ENCODE results near the gene PPT1. TPM values are rescaled to one million over a fixed set of nuclear protein-coding genes. Genes with fewer than 3 reads are reported as not detected.
"Not testable (repeated sequence)": the region's sequence is repeated elsewhere in the genome, so short reads cannot be mapped to it uniquely, and the experiment has no call there.

Gene PPT1
- total and polyA plus RNA-seq, 3 experiments from 2014 or later, result 114 to 138 (median 130) TPM

DNA sequence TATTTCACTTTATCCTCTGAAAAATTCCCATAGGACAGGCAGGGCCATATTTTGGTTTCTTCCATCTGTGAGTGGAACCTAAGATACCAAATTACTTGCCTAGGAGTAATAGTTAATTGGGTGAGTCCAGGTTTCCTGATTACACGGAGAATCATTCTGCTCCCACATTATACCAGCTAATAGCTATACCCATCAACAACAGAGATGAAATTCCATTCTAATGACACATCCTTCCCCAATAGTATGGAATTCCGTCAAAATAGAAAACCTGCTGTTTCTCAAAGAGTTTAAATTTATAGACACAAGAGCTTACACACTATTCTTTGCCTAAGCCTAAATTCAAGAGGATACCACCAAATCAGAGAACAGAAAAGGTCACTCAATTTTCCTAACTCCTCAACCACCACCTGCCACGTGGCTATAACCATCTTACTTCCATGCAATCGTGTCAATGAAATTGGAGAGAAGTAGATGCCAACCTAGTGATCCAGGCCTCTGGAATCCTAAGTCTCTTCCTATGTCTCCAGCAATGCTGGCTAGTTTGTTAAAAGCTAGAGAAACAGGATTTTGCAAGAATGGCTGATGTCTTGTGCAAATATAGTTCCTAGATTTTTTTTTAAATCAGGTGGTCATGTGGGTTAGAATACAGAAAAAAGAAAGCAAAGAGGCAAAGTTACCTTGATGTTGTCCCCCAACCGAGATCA lies 6.2 kb downstream of the PPT1 start:
- H3K4me1 ChIP-seq (ENCODE audit: insufficient read depth, low read length), result peaks cover 2% of the 10 kb centered on the region
- H3K36me3 ChIP-seq (ENCODE audit: insufficient read depth, low read length), result peaks cover 35% of the 10 kb centered on the region
- H3K4me1 Mint-ChIP-seq, result peaks cover 10 to 26% (median 19%) of the 10 kb centered on the region in 3 donors
- H3K4me3 ChIP-seq (ENCODE audit: low read length), result no peak overlapping the region
- H3K27me3 Mint-ChIP-seq, result no peaks in the 10 kb centered on the region
- ChIA-PET POLR2A (no interaction called here), CTCF (interaction anchor here (1.5 to 2.5 kb wide), 3 partner anchors 12 to 248 kb away, joined by 3 to 7 read pairs (median 4); no protein-coding TSS in a partner anchor)
- H3K27ac Mint-ChIP-seq, result no peak overlapping the region
- no peaks in the 10 kb centered on the region for H3K27me3 ChIP-seq (ENCODE audit: insufficient read depth, low read length, poor library complexity, severe bottlenecking)
- no peaks in the 10 kb centered on the region for H3K9me3 ChIP-seq (ENCODE audit: low read length)
- no peak for DNase-seq
- H3K27ac ChIP-seq (ENCODE audit: low read depth, low read length), result no peak overlapping the region
- no peak overlapping the region for H3K4me3 Mint-ChIP-seq
- no peaks in the 10 kb centered on the region for H3K9me3 Mint-ChIP-seq
- H3K36me3 Mint-ChIP-seq, result peaks cover 6 to 72% (median 31%) of the 10 kb centered on the region in 3 donors

GRCh38 chr1:40084750-40085149 lies 12.3 kb downstream of the PPT1 start:
- H3K4me1 ChIP-seq (ENCODE audit: insufficient read depth, low read length); H3K27me3 Mint-ChIP-seq; H3K9me3 ChIP-seq (ENCODE audit: low read length); H3K27me3 ChIP-seq (ENCODE audit: insufficient read depth, low read length, poor library complexity, severe bottlenecking); H3K9me3 Mint-ChIP-seq; H3K27ac ChIP-seq (ENCODE audit: low read depth, low read length); POLR2A ChIA-PET; H3K4me3 ChIP-seq (ENCODE audit: low read length): not testable (repeated sequence)
- H3K27ac Mint-ChIP-seq, result peak overlapping the region in 2 of 8 donors; percentile 64 to 78
- H3K36me3 ChIP-seq (ENCODE audit: insufficient read depth, low read length), result peaks cover 19% of the 10 kb centered on the region
- H3K36me3 Mint-ChIP-seq, result peaks cover 0 to 80% (median 23%) of the 10 kb centered on the region in 3 donors
- DNase-seq, result peak in 3 of 5 donors; percentile 27 to 50 (median 29)
- CTCF ChIA-PET, result interaction anchor here (0.7 to 3.4 kb wide), 5 partner anchors 15 to 254 kb away, joined by 3 to 18 read pairs (median 3); no protein-coding TSS in a partner anchor
- peak overlapping the region in 1 of 7 donors; percentile 23 for H3K4me3 Mint-ChIP-seq
- H3K4me1 Mint-ChIP-seq, result peaks cover 1 to 10% (median 10%) of the 10 kb centered on the region in 3 donors

GRCh38 chr1:40081871-40082270 lies 15.2 kb downstream of the PPT1 start:
- no peaks in the 10 kb centered on the region for H3K27me3 ChIP-seq (ENCODE audit: insufficient read depth, low read length, poor library complexity, severe bottlenecking)
- Mint-ChIP-seq H3K36me3 (peaks cover 0 to 79% (median 16%) of the 10 kb centered on the region in 3 donors), H3K4me1 (peaks cover 5 to 16% (median 15%) of the 10 kb centered on the region in 3 donors), H3K27me3 (no peaks in the 10 kb centered on the region), H3K4me3 (no peak overlapping the region), H3K9me3 (no peaks in the 10 kb centered on the region), H3K27ac (no peak overlapping the region)
- CTCF ChIA-PET, result interaction anchor here (2.2 to 3.4 kb wide), 2 partner anchors 16 to 257 kb away, joined by 5 to 18 read pairs; partner anchors contain the start of gene PPT1
- POLR2A ChIA-PET, result no interaction called here
- no peaks in the 10 kb centered on the region for H3K4me1 ChIP-seq (ENCODE audit: insufficient read depth, low read length)
- H3K4me3 ChIP-seq (ENCODE audit: low read length), result no peak overlapping the region
- no peak for DNase-seq
- no peaks in the 10 kb centered on the region for H3K9me3 ChIP-seq (ENCODE audit: low read length)
- peaks cover 9% of the 10 kb centered on the region for H3K36me3 ChIP-seq (ENCODE audit: insufficient read depth, low read length)
- H3K27ac ChIP-seq (ENCODE audit: low read depth, low read length), result no peak overlapping the region

DNA sequence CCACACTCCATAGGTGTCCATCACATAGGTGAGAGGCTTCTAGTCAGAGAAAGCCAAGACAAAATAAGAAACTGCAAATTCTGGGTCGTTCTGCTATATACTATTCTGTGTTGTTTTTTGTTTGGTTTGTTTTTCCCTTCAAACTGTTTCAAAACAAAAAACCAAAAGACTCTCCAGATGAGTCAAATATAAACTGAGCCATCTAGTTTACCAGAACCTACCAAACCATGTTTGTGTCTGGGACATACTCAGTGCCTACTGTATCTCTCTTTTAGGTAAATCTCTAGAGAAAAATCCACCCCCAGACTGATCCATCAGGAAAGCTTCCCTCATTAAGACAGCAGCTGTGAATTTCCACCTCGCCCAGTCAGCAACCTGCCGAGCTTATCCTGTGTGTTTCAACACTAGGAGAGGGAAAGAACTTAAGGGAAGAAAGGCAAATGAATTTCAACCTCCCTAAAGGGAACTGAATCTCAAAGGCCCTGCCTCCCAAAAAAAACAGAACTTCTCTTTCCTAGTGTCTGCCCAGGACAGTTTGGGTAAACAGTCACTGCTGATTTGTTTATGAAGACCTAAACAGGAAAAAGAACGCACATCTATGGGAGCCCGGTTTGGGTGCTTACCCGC lies 17.2 kb downstream of the PPT1 start:
- Histone ChIP-seq H3K36me3 (ENCODE audit: insufficient read depth, low read length) (peaks cover 13% of the 10 kb centered on the region), H3K4me1 (ENCODE audit: insufficient read depth, low read length) (no peaks in the 10 kb centered on the region), H3K4me3 (ENCODE audit: low read length) (no peak overlapping the region), H3K27ac (ENCODE audit: low read depth, low read length) (no peak overlapping the region), H3K9me3 (ENCODE audit: low read length) (no peaks in the 10 kb centered on the region), H3K27me3 (ENCODE audit: insufficient read depth, low read length, poor library complexity, severe bottlenecking) (no peaks in the 10 kb centered on the region)
- CTCF ChIA-PET, result interaction anchor here (1.8 to 2.3 kb wide), 2 partner anchors 11 to 48 kb away, joined by 4 to 13 read pairs; no protein-coding TSS in a partner anchor
- peaks cover 3 to 10% (median 9%) of the 10 kb centered on the region in 3 donors for H3K4me1 Mint-ChIP-seq
- no peaks in the 10 kb centered on the region for H3K27me3 Mint-ChIP-seq
- H3K36me3 Mint-ChIP-seq, result peaks cover 0 to 68% (median 12%) of the 10 kb centered on the region in 3 donors
- POLR2A ChIA-PET, result no interaction called here
- DNase-seq, result no peak
- peak overlapping the region in 5 of 8 donors; percentile 10 to 84 (median 46) for H3K27ac Mint-ChIP-seq
- H3K9me3 Mint-ChIP-seq, result no peaks in the 10 kb centered on the region
- no peak overlapping the region for H3K4me3 Mint-ChIP-seq

DNA sequence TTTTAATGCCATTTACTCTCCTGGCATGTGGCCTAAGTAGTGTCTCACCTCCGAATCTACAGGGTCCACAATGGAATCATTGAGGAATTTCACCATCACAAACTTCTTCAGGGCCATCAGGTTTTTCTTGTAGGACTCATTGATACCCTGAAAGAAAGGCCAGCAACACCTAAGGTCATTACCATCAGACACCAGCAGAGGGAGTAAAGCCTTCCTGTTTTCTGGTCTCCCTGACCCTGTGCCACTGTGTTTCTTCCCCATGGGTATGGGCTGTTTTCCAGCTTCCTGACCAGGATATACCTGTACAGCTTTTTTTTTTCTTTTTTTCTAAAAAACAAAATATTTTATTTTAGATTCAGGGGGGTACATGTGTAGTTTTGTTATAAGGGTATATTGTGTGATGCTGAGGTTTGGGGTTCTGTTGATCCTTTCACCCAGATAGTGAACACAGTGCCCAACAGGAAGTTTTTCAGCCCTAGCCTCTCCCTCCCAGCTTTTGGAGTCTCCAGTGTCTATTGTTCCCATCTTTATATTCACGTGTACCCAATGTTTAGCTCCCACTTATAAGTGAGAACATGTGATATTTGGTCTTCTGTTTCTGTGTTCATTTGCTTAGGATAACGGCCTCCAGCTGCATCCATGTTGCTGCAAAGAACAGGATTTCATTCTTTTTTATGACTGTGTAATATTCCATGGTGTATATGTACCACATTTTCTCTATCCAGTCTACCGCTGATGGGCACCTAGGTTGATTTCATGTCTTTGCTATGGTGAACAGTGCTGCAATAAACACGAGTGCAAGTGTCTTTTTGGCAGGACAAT lies 18.3 kb downstream of the PPT1 start:
- H3K4me3 ChIP-seq (ENCODE audit: low read length), result no peak overlapping the region
- Mint-ChIP-seq H3K36me3 (peaks cover 0 to 70% (median 13%) of the 10 kb centered on the region in 3 donors), H3K4me1 (peaks cover 6 to 9% (median 7%) of the 10 kb centered on the region in 3 donors), H3K27ac (peak overlapping the region in 6 of 8 donors; percentile 12 to 84 (median 80)), H3K27me3 (no peaks in the 10 kb centered on the region), H3K4me3 (no peak overlapping the region), H3K9me3 (no peaks in the 10 kb centered on the region)
- peak in 4 of 5 donors; percentile 10 to 49 (median 33) for DNase-seq
- H3K9me3 ChIP-seq (ENCODE audit: low read length), result no peaks in the 10 kb centered on the region
- CTCF ChIA-PET, result interaction anchor here (0.9 to 2.6 kb wide), 13 partner anchors 9 to 371 kb away, joined by 3 to 13 read pairs (median 4); partner anchors contain the start of gene ZFP69B
- H3K27me3 ChIP-seq (ENCODE audit: insufficient read depth, low read length, poor library complexity, severe bottlenecking), result no peaks in the 10 kb centered on the region
- H3K27ac ChIP-seq (ENCODE audit: low read depth, low read length), result no peak overlapping the region
- POLR2A ChIA-PET, result no interaction called here
- H3K4me1 ChIP-seq (ENCODE audit: insufficient read depth, low read length), result no peaks in the 10 kb centered on the region
- peaks cover 17% of the 10 kb centered on the region for H3K36me3 ChIP-seq (ENCODE audit: insufficient read depth, low read length)

GRCh38 chr1:40076895-40077312 lies 20.1 kb downstream of the PPT1 start:
- H3K4me1 Mint-ChIP-seq, result peaks cover 10 to 19% (median 13%) of the 10 kb centered on the region in 3 donors
- peak overlapping the region; percentile 17 for H3K27ac ChIP-seq (ENCODE audit: low read depth, low read length)
- H3K9me3 ChIP-seq (ENCODE audit: low read length), result no peaks in the 10 kb centered on the region
- peaks cover 35% of the 10 kb centered on the region for H3K36me3 ChIP-seq (ENCODE audit: insufficient read depth, low read length)
- H3K27me3 ChIP-seq (ENCODE audit: insufficient read depth, low read length, poor library complexity, severe bottlenecking), result no peaks in the 10 kb centered on the region
- H3K4me3 Mint-ChIP-seq, result no peak overlapping the region
- H3K4me3 ChIP-seq (ENCODE audit: low read length), result no peak overlapping the region
- CTCF ChIA-PET, result interaction anchor here (1.1 to 2.6 kb wide), 2 partner anchors 10 to 262 kb away, joined by 4 to 12 read pairs; no protein-coding TSS in a partner anchor
- no peak for DNase-seq
- H3K27me3 Mint-ChIP-seq, result no peaks in the 10 kb centered on the region
- H3K4me1 ChIP-seq (ENCODE audit: insufficient read depth, low read length), result no peaks in the 10 kb centered on the region
- peak overlapping the region in 6 of 8 donors; percentile 23 to 96 (median 44) for H3K27ac Mint-ChIP-seq
- peaks cover 0 to 73% (median 21%) of the 10 kb centered on the region in 3 donors for H3K36me3 Mint-ChIP-seq
- no peaks in the 10 kb centered on the region for H3K9me3 Mint-ChIP-seq
- POLR2A ChIA-PET, result no interaction called here

DNA sequence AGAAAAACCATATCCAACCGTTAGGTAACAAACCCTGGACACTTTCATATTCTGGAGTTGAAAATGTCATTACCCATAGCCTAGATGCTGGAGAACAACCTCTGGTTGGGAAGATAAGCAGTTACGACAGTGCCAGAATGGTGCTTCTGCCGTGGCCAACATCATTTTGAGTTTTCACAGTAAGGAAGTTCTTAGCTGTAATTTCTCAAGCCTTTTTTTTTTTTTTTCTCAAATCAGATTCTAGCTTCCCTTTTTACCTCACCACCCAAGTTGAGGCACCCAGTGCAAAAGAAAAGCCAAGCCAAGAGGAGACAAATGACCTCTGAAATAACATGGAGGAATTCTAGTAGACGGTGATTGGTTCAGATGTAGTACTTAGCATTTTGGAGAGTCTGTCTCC lies 21.8 kb downstream of the PPT1 start:
- H3K4me3 Mint-ChIP-seq, result no peak overlapping the region
- H3K4me3 ChIP-seq (ENCODE audit: low read length), result no peak overlapping the region
- peaks cover 49% of the 10 kb centered on the region for H3K36me3 ChIP-seq (ENCODE audit: insufficient read depth, low read length)
- POLR2A ChIA-PET, result interaction anchor here (0.6 to 1.2 kb wide), 3 partner anchors 33 to 105 kb away, joined by 3 to 5 read pairs (median 3); partner anchors contain the start of gene CAP1
- no peaks in the 10 kb centered on the region for H3K27me3 ChIP-seq (ENCODE audit: insufficient read depth, low read length, poor library complexity, severe bottlenecking)
- no peak overlapping the region for H3K27ac ChIP-seq (ENCODE audit: low read depth, low read length)
- H3K9me3 ChIP-seq (ENCODE audit: low read length), result no peaks in the 10 kb centered on the region
- CTCF ChIA-PET, result no interaction called here
- peaks cover 0 to 78% (median 22%) of the 10 kb centered on the region in 3 donors for H3K36me3 Mint-ChIP-seq
- H3K4me1 Mint-ChIP-seq, result peaks cover 10 to 19% (median 13%) of the 10 kb centered on the region in 3 donors
- DNase-seq, result no peak
- no peaks in the 10 kb centered on the region for H3K4me1 ChIP-seq (ENCODE audit: insufficient read depth, low read length)
- no peaks in the 10 kb centered on the region for H3K9me3 Mint-ChIP-seq
- H3K27ac Mint-ChIP-seq, result peak overlapping the region in 2 of 8 donors; percentile 70 to 71
- H3K27me3 Mint-ChIP-seq, result no peaks in the 10 kb centered on the region
